Stimulated activated CD4-positive, alpha-beta T cell treated with anti-CD3 and anti-CD28 coated beads, Interleukin-1b, Interleukin-23, amount 100 ng/mL, for 4 hours (primary cell): ENCODE results near the gene COA7.
"Not testable (repeated sequence)": the region's sequence is repeated elsewhere in the genome, so short reads cannot be mapped to it uniquely, and the experiment has no call there.

Experiments used
- DNase-seq, 2 donors: peaks; one replicate each; pipeline ENCODE4 v3.0.0-alpha.2; 2020; ENCODE audit warnings: low read depth in 2 of 2

Gene COA7

DNA sequence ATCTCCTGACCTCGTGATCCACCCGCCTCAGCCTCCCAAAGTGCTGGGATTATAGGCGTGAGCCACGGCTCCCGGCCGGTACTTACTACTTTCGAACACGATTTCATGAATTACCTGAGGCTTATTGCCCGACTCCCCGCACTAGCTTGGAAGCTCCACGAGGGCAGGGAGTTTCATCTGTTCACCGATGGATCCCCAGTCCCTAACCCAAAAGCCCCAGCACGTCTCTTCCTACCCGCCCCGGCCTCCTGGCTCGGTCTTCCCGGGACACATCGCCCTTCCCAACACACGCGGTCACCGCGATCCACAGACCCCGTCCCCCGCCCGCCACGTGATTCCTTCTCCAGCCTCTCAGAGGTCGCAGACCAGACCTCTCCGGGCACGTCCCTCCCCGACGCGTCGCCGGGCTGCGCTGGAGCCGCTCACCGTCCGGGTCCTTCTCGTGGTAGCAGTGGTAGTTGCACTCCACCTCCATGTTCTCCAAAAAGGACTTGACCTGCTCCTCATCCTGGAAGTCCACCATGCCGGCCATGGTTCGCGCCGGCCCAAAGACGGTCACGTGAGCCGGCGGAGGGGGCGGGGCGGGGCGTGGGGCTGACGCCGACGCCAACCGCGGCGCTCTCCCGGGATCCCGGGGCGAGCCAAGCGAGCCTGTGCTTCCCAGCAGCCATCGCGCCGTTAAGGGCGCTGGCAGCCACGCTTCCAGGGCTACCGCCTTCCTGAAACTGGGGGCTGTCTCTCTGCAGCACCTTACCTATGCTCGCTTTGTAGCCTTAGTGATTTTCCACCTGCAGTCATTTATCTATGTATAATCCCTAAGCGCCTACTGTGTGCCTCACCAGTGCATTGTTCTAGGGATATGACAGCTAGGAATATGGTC, at the start of gene COA7:
COA7 (minus strand) TSS at position 553 of the 880 bp plus-strand sequence; CDS start at position 532, 21 bp downstream.
- DNase-seq, result peak; percentile 34 to 74

DNA sequence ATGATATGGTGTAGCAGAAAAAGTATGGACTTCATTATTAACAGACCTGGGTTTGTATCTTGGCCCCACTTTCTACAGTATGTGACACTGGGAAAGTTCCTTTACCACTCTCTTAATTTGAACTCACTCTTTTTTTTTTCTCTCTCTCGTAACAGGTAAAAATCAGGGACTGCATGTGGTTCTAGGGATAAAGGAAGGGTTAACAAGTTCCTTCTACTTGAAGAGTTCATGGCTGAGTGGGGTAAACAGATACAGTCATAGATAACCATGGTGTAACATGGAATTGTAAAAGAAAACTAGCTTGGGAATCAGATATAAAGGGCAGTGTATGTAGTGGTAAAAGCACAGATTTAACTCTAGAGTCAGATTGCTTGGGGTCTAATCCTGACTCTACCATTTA, 49.3 kb upstream of the COA7 start:
- no peak for DNase-seq

DNA sequence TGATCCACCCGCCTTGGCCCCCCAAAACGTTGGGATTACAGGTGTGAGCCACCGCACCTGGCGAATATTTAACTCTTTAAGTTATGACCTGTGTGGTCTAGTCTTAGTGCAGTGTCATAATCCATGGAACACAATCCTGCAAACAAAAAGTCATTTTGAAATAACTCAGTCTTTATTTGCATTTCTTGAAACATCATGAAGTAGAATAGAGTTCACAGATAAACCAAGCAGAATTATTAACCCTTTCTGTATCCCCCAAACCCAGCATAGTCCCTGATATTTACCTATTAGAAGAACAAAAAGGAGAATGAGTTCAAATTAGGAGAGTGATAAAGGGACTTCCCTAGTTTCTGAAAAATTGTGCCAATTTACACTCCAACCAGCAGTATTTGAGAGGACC, 48.0 kb upstream of the COA7 start:
- no peak for DNase-seq

DNA sequence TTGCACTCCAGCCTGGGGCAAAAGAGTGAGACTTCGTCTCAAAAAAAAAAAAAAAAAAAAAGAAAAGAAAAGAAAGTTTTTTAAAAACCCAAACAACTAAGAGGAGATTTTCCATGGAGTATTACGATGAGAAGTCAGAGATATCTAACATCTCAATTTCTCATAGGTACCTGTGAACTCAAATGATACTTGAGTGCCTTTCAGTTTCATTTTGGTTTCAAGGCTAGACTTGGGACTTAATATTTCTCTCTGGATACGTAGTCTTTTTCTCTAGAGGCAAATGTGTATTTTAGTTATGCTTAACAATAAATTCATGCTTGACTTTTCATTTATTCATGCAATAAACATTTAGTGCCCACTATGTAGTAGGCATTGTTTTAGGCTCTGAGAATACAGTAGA, 43.1 kb upstream of the COA7 start:
- DNase-seq, result no peak

DNA sequence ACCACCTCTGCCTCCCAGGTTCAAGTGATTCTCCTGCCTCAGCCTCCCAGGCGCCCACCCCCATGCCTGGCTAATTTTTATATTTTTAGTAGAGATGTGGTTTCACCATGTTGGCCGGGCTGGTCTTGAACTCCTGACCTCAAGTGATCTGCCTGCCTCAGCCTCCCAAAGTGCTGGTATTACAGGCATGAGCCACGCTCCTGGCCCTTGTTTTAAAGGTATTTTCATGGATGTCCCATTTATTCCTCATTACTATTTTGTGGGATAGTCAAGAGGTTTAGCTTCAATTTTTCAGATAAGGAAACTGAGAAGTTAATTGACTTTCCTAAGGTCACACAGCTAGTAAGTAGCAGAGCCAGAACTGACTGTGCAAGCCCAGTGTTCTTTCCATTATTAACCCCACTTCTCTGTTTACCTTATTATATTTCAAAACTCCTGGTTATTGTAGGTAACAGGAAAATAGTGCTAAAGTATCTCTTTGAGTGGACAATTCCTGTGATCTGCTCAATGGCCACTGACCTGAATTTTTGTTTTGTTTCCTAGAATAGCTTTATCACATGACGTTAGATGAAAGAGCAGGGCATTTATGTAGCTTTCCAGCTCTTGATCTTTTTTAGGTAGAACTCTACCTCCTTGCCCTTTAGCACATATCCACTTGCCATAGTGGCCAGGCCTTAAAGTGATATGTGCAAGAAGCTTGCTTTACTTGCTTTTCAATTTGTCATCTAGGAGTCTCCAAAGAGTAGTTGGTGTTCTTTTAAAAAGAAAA, 41.7 kb upstream of the COA7 start:
- DNase-seq, result no peak

DNA sequence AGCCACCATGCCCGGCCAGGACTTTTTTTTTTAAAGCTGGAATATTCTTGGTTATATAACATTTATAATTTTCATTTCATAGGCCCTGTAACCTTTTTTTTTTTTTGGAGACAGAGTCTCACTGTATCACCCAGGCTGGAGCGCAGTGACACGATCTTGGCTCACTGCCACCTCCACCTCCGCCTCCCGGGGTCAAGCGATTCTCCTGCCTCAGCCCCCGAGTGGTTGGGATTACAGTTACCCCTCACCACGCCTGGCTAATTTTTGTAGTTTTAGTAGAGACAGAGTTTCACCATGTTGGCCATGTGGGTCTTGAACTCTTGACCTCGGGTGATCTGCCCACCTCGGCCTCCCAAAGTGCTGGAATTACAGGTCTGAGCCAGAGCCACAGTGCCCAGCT, 40.7 kb upstream of the COA7 start:
- DNase-seq, result no peak

DNA sequence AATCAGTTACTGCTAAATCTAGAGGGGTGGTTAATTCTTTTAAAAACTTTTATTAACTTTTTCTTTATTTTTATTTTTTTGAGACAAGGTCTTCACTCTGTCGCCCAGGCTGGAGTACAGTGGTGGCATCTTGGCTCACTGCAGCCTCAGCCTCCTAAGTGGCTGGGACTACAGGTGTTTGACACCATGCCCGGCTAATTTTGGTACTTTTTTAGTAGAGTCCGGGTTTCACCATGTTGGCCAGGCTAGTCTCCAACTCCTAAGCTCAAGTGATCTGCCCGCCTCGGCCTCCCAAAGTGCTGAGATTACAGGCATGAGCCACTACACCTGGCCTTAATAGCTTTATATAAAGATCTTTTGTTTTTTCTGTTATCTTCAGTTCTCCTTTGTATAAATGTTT, 40.0 kb upstream of the COA7 start:
- no peak for DNase-seq

DNA sequence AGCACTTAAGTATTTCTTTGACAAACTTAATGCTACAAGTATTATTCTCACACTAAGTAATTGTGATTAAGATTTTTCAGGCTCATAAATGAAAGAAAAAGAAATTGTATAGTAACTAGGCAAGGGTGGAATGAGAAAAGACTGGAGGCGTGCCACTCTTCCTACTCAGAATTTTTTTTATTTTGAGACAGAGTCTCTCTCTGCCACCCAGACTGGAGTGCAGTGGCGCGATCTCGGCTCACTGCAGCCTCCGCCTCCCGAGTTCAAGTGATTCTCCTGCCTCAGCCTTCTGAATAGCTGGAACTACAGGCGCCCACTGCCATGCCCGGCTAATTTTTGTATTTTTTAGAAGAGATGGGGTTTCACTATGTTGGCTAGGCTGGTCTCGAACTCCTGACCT, 37.2 kb upstream of the COA7 start:
- not testable (repeated sequence) for DNase-seq

DNA sequence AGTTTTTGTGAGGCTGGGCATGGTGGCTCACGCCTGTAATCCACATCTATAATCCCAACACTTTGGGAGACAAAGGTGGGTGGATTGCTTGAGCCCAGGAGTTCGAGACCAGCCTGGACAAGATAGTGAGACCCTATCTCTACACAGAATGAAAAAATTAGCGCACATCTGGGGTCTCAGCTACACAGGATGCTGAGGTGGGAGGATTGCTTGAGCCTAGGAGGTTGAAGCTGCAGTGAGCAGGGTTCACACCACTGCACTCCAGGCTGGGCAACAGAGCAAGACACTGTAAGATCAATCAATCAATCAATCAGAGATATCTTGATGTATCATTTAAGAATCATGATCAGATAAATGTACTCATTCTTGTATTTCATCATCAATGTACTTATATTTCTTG, 35.2 kb upstream of the COA7 start:
- DNase-seq, result no peak

DNA sequence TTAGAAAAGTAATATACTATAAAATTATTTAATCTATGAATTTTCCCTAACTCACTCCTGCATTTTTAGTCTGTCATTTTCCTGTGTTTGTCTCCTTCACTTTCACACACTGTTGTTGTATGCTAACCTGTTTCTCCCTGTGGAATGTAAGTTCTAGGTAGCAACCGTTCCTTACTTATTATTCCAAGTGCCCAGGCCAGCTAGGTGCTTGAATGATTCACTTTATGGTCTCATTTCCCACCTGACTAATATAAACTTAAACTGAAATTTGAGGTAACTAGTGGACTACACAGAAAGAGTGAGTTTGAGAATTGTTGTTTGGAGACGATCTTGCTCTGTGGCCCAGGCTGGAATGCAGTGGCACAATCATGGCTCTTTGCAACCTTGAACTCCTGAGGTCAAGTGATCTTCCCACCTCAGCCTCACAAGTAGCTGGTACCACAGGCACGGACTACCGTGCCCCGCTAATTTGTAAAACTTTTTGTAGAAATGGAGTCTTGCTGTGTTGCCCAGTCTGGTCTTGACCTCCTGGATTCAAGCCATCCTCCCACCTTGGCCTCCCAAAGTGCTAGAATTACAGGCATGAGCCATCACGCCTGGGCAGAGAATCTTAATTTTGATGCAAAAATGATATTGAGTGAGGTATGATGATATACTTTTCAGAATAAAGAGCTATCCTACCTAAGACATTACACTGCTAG, 30.0 kb upstream of the COA7 start:
- no peak for DNase-seq

DNA sequence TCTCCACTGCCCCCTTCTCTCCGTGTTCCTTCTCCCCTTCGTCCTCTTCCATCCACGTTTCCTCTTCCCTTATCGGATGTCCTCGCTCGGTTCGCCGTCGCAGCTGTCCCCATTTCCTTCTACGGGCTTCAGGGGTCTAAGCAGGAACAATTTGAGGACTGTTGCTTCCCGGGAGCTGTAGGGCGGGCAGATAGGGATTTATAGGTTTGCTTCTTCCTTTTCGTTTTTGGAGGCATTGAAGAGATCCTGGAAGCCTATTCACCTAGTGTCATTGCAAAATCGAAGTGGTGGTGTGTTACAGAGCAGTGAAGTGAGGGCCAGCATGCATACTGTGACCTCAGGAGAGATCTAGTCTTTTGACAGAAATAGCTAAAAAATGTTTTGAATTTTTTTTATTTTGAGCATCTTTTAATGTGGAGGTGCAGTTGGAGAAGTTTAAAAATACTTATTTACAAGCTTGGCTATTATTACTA, 29.0 kb upstream of the COA7 start:
- no peak for DNase-seq

DNA sequence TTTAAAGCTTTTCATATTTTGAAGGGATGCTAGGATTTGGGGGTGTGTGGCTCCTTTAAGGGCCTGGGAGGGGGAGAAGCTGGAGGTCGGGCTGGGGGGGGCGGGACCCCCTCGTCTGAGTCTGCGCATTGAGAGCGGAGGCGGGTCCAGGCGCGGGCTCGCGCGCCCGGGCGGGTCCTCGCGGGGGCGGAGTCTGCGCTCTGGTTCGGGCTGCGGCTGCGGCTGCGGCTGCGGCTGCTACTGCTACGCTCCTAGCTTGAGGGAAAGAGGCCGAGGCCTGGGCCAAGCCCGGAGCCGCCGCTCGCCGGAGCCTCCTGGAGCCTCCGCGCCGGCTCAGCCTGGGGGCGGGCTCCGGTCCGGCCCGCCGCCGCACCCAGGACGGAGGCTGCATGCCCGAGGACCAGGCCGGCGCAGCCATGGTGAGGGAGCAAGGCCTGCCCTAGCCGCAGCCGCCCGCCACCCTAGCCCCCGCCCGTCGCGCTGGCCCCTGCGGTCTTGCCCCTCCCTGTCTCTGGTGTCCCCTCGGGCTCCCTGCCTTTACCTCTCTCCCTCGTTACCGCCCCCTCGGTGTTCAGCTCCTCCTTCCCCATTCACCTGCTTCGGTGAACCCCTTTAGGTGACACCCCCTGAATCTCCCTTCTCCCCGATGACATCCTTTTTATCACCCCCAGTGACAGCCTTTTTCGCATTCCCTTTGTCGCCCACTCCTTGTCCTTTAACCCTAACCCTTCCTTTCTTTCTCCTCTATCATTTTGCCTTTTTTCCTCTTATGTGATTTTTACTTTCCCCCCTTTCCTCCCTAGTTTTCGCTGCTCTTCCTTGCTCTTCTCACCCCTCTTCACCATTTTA, 28.3 kb upstream of the COA7 start, which contains the start of gene ZYG11B:
ZYG11B (plus strand) TSS at position 189 of the 849 bp plus-strand sequence; CDS start at position 390, 201 bp downstream.
- peak; percentile 86 to 88 for DNase-seq

DNA sequence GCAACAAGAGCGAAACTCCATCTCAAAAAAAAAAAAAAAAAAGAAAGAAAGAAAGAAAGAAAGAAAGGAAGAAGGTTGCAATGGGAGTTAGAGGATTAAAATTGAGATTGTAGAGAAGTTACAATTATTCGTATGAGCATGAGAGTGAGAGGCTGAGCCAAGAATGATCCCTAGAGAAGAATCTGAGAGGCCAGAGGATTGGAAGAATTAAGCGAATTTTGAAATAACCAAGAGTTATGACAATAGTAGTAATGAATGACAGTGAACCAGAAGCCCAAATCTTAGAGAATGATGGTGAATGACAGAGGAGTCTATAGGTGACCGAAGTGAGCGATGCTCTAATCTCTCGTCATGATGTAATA, 27.7 kb upstream of the COA7 start:
- DNase-seq, result no peak

DNA sequence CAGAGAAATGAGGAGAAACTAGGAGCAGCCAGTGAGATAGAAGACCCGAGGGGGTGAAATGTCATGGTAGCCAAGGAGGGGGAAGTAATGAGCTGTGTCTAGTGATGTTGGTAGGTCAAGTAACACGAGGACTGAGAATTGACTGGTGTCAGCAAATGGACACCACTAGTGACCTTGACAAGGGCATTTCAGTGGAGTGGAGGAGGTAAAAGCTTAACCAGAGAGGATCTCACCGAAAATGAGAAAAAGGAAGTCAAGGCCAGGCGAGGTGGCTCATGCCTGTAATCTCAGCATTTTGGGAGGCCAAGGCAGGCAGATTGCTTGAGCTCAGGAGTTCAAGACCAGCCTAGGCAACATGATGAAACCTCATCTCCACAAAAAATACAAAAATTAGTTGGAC, 25.1 kb upstream of the COA7 start:
- DNase-seq, result no peak

DNA sequence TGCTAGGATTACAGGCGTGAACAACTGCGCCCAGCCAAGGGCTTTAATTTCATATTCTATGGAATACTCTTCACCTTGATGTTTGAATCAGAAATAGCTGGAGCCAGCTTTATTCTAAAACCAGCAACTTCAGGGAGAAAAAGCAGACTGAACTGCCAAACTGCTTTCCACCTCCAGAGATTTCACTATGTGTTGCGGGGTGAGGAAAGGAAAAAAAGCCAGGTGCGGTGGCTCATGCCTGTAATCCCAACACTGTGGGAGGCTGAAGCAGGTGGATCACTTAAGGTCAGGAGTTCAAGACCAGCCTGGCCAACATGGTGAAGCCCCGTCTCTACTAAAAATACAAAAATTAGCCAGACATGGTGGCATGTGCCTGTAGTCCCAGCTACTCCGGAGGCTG, 17.1 kb upstream of the COA7 start:
- DNase-seq, result not testable (repeated sequence)

DNA sequence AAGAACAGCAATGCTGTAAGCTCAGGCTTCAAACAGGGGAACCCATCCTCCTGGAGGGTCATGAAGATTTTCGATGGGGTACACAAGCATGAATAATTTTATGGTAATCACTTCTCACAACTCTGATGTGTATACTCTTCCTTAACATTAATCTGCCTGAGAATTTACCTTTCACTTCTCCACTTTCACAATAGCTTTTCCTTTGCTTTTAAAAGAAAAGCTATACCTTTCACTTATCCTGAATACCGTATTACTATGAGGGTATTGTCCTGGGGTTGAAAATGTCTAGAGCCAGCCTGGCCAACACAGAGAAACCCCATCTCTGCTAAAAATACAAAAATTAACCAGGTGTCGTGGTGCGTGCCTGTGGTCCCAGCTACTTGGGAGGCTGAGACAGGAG, 15.4 kb upstream of the COA7 start:
- no peak for DNase-seq

DNA sequence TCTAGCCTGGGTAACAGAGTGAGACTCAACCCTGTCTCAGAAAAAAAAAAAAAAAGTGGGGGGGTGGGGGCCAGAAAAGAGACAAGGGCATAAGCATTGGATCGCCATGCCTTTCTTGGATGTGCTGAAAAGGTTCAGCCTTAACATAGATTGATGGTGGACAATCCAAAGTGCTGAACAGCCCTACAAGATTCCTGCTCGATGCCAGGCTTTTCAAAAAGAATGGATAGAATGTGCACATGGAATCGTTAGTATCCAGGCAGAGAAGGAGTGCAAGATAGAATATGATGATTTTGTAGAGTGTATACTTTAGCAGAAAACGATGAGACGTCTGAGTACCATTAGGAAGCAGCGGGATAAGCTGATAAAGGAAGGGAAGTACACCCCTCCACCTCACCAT, 10.9 kb upstream of the COA7 start:
- no peak for DNase-seq

DNA sequence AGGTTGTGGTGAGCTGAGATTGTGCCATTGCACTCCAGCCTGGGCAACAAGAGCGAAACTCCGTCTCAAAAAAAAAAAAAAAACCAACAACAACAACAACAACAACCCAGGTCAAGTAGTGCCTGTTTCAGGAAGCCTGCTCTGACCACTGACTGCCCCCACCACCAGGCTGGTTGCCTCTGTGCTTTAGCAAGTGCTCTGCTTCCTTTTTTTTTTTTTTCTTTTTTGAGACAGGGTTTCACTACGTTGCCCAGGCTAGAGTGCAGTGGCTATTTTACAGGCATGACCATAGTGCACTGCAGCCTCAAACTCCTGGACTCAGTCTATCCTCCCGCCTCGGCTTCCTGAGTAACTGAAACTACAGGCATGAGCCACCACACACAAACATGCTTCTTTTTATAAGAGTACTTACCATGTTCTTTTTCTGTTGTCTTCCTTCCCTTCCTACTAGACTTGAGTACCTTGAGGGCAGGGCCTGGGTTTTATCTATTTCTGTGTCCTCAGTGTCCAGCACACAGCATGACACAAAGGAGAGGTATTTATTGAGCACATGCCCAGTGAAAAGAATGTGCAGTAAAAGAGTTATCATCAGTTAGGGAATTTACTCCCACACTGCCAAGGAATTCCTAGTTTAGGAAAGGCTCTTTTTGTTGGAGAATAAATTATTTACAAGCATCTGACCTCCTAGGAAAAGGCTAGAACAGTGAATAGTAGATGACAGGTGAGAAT, 9.9 kb upstream of the COA7 start:
- no peak for DNase-seq

DNA sequence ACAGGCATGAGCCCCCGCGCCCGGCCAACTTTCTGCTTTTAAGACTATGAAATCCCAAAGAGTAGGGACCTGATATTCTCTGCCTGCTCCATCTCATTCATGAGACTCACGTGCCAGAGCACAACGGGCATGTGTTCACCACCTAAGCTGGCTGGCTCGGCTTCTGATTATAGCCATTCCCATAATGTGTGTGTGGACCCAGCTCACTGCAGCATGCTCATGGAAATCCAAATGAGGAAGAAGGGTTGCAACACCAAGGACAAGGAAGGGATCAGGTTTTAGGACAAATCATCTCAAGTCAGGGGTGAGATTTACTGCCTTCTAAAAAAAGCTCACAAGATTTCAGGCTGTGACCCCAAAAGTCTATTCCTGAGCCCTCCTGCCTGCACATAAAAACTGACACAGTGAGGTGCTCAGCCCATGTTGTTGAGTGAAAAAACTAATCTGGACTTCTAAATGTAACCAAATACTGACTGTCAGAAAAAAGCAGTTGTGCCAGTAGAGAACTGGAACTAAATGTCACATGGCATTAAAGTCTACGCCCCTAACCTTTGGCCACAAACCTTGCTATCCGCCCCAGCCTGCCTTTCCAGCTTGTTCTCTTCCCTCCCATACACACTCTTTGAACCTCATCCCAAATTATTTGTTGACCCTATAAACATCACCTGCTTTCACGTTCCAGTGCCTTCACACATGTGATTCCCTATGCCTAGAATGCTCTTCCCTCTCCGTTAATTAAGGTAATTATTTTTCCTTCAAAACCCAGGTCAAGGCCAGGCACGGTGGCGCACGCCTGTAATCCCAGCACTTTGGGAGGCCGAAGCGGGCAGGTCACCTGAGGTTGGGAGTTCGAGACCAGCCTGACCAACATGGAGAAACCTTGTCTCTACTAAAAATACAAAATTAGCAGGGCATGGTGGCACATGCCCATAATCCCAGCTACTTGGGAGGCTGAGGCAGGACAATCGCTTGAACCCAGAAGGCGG, 9.1 kb upstream of the COA7 start:
- DNase-seq, result no peak
